ENCODE results near the gene ARID5A.

Gene ARID5A

GRCh38 chr2:96506907-96507240, 29.7 kb upstream of the ARID5A start:
- no peak for DNase-seq

DNA sequence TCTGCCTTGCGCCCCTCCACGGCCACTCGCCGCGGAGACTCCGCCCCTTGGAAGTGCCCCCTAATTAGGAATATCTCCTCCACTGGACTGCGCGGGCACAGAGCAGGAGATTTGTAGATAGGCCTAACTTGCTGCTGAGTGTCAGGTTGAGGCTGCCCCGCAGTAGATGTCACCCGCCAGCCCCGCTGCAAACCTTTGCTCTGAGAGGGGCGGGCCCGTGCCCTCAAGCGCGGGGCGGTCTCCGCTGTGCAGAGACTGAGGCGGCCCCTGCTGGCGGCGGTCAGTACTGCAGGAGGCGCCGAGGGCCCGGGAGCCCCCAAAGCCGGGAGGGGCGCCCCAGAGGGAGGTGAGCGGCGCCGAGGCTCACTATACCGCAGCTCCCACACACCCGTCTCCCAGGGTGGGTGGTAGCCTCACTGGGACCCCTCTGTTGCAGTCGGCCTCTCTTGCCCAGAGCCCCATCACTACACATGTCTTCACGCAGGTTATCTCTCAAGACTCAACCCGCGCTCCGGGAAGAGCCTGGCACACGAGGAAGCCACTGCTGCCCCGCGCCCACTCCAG, 28.5 kb upstream of the ARID5A start:
- peak; percentile 92 for DNase-seq

GRCh38 chr2:96508521-96509113, 27.9 kb upstream of the ARID5A start:
- DNase-seq = no peak

GRCh38 chr2:96509114-96509846, 27.3 kb upstream of the ARID5A start:
- DNase-seq = peak; percentile 68

DNA sequence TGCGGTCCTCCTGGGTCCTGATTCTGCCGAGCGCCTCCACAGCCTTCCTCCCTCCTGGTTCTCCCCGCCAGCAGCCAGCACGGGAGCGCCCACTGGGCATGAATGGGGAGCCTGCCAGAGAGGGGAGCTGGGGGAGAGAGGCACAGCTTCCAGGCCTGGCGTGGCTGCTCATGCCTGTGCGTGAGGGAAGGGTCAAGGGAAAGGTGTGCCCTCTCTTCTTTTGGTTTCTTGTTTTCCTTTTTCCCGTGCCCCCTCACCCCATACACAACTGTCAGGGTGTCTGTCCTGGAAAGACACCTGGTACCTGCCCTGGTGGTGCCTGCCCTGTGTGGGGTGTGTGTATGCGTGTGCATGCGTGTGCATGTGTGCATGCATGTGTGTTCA, 26.7 kb upstream of the ARID5A start:
- no peak for DNase-seq

DNA sequence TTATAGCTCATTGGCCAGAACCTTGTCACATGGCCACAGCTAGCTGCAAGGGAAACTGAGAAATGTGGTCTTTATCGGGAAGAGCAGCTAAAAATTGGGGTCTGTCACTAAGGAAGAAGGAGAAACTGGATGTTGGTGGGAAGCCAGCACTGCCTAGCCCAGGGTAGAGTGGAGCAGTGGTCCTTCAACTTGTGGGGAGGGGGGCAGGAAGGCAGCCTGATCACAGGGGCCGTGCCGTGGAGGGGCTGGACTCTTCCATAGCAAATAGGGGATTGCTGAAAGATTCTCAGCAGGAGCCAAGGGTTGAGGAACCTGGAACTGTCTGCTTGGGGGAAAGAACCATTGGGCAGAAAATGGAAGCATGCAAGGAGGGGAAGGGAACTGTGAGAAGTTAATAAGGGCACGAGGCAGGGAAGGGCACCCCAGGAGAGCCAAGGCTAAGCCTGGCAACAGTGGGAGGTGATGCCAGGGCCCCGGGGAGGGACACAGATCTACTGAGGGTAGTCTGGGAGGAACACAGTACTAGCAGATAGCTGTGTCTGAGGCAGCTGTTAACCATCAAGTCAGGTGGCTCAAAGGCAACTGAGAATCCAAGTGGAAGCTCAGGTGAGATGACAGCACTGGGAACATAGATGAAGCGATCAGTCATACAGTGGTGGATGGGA, 25.5 kb upstream of the ARID5A start:
- DNase-seq = no peak

DNA sequence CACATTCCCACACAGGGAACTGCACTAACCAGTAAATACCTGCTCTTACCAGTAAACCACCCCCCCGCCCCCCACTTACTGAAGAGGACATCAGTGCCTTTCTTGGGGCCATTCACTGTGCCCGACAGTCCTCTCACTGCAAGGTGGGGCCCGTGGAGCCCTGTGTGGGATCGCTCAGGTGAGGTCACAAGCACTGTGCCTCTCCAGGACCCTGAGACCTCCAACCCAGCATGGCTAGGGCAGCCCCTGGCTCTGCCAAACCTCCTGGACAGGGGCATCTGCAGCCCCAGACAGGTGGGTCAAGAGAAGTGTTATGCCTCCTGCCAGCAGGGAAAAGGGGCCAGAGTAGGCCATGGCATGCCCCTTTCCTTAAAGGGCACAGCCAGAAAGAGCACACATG, 24.7 kb upstream of the ARID5A start:
- DNase-seq = no peak

- DNase-seq = no peak
Observed at GRCh38 chr2:96512341-96512740, 24.2 kb upstream of the ARID5A start.

GRCh38 chr2:96514521-96514920, 22.0 kb upstream of the ARID5A start:
- no peak for DNase-seq

GRCh38 chr2:96517079-96517478, 19.5 kb upstream of the ARID5A start:
- no peak for DNase-seq

GRCh38 chr2:96520231-96520630, 16.3 kb upstream of the ARID5A start:
- no peak for DNase-seq

- DNase-seq = no peak
Observed at GRCh38 chr2:96520697-96521096, 15.9 kb upstream of the ARID5A start.

DNA sequence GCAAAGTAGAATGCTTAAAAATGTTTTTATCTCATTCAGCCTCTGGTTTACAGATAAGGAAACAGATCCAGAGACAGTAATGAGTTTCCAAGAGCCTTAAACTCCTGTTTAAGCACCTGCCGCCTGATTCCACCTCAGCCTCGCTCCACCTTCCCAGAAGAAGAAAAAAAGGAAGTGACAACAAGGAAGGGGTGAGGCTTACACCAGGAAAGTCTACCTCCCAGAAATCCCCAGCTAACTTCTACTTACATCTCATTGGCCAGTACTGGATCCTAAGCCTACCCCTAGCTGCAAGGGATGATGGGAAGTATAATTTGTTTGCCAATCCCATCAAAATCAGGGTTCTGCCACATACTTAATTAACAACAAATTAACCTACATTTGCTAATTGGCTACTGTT, 15.3 kb upstream of the ARID5A start:
- no peak for DNase-seq

DNA sequence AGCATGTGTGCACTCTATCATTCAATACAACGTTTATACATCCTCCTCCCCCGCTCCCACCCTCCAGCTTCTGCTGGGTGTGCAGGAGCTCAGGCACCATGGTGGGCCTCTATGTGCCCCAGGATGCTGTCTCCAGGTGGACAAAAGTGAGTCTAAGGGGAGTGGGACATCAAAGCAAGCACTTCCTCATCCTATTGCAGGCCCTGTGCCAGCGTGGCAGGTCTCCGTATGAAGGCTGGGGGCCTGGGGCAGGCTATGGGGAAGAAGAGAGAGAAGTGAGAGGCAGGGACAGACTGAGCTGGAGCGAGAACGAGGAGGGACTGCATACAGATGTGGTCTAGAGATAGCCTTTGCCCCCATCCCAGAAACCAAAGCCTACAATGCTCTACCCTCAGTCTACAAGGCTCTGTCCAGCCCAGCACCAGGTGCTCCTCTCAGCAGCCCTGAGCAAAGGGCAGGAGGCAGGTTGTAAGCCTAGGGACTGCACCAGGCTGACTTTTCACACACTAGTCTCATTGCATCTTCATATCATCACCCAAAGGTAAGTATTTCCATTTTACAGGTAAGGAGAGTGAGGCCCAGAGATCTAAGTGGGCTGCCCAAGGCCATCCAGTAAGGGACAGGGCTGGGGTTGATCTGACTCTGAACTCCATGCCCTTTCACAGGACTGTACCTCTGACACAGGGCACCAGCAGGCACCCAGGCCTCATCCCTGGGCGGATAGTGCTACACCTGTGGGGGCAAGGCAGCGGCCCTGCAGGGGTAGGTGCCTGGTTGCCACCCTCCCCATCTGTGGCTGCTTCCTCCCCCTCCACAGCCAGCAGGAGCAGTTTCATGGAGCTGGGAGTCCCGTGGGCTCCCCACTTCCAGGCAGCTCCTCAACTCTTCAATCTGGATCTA, 14.0 kb upstream of the ARID5A start:
- DNase-seq = no peak

DNA sequence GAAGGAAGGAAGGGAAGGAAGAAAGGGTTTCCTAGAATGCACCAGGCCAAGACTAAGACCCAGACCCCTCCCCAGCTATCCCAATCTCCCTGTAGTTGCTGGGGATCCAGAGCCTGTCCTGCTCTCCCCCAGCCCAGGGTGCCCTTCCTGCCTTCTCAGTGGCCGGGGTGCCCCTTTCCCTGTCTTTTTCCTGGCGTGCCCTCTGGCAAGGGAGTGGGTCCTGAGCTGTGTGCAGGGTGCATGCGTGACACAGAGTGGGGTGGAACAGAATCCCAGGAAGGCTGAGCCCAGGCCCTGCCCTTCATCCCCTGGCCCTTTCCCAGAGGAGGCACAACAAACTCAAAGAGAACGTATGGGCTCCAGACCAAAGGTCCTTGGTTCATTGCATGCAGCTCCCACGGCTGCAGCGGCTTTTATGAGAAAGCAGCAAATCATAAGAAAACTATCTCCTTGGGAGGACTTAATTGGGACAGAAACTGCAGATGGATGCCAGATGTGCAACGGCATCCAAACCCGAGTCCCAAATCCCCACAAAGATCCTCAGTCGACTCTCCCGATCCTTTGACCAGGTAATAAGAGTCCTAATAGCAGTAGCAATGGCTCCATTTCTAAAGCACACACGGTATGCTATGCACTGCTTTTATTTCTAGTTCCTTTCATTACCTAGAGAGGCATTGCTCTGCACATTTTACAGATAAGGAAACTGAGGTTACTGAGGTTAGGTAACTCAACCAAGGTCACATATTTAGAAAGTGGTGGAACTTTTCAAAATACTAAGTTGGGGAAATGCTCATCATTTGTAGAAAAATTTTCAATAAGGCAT, 12.7 kb upstream of the ARID5A start:
- no peak for DNase-seq

DNA sequence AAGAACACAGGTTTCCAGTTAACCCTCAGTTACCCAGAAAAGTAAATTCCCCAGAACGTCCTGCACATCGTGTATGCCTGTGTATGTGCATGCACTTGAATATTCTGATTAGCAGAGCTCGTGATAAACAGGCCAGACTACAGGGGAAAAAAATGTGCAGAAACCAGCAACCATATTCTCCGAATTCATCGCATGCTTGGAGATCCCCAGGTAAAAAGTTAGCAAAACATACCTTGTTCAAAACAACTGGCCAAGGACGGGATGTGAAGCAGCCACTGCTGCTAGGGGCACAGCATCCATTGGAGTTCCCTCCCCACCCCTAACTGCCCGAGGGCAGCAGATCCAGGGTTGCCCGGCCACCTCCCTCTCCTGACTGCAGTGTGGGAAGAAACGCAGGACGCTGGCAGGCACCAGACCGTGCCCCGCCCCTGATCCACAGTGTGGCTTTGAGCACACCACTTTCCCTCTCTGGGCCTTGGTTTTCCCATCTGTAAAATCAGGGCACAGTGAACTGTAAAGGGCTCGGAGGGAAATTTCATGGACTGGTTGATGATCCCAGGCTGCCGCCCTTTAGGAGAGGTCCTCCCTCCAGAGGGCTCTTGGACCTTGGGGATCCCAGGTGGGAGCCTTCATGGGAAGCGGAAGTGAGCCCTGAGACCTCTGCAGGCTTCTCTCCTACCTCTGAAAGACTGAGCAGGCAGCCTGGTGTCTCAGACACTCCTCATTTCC, 11.9 kb upstream of the ARID5A start:
- DNase-seq = no peak

DNA sequence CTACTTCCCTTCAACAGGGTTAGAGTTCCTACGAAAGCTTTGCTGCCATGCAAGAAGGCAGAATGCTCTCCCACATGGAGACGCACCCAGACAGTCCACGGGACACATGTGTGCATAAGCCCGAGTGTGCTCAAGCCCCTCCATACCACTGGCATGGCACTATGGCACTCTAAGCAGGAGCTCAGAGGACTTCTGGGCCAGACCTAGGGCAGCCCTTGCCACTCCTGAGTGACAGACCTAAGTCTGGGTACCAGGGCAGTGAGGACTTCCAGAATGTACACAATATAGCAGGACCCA, 11.4 kb upstream of the ARID5A start:
- DNase-seq = no peak

GRCh38 chr2:96526101-96526591, 10.4 kb upstream of the ARID5A start:
- DNase-seq = no peak

DNA sequence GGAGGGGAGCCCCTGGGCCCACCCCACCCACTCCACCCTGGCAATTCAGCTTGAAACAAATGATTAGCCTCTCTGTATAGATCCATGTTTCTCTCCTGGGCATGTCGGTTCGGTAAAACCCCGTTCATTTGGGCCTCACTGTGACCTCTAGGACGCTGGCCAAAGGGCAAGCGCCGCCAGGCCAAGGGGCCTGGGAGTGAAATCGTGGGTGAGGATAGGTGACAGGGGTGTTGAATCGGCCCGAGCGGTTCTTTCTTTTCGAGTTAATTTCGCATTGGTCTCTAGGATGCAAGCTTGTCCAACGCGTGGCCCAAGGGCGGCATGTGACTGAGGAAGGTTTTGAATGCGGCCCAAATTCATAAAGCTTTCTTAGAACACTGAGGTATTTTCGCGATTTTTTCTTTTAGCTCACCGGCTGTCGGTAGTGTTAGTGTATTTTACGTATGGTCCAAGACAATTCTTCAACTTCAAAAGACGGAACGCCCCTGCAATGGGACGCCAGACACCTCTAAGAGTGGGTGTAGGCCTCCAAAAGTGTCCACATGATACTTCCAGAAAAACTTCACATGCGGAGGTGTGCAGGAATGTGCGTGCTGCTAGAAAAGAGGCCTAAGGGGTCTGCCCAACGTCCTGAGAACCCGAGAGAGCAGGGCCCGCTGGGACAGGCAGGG, 9.8 kb upstream of the ARID5A start:
- no peak for DNase-seq

- peak; percentile 67 for DNase-seq
Observed at GRCh38 chr2:96527286-96528005, 9.1 kb upstream of the ARID5A start.

Measured in stimulated activated CD4-positive, alpha-beta T cell treated with anti-CD3 and anti-CD28 coated beads, Interleukin-4, amount 100 ng/mL, for 1 hour (primary cell).